ENCODE results near the gene PDE9A.
"Not testable (repeated sequence)": the region's sequence is repeated elsewhere in the genome, so short reads cannot be mapped to it uniquely, and the experiment has no call there.

PDE9A gene

GRCh38 chr21:42624095-42624790, 29.2 kb upstream of the PDE9A start:
- no peak for DNase-seq (ENCODE audit: low read depth in 2 of 2, low spot score in 1 of 2)

GRCh38 chr21:42624936-42625335, 28.5 kb upstream of the PDE9A start:
- no peak for DNase-seq (ENCODE audit: low read depth in 2 of 2, low spot score in 1 of 2)

- no peak for DNase-seq (ENCODE audit: low read depth in 2 of 2, low spot score in 1 of 2)
Measured at GRCh38 chr21:42626171-42626570, 27.2 kb upstream of the PDE9A start.

GRCh38 chr21:42627527-42628289, 25.7 kb upstream of the PDE9A start:
- no peak for DNase-seq (ENCODE audit: low read depth in 2 of 2, low spot score in 1 of 2)

- not testable (repeated sequence) for DNase-seq (ENCODE audit: low read depth in 2 of 2, low spot score in 1 of 2)
Measured at GRCh38 chr21:42628466-42629061, 24.9 kb upstream of the PDE9A start.

GRCh38 chr21:42629933-42630589, 23.4 kb upstream of the PDE9A start:
- DNase-seq (ENCODE audit: low read depth in 2 of 2, low spot score in 1 of 2): no peak

- no peak for DNase-seq (ENCODE audit: low read depth in 2 of 2, low spot score in 1 of 2)
Measured at GRCh38 chr21:42630626-42631025, 22.8 kb upstream of the PDE9A start.

GRCh38 chr21:42631142-42631541, 22.3 kb upstream of the PDE9A start:
- no peak for DNase-seq (ENCODE audit: low read depth in 2 of 2, low spot score in 1 of 2)

- DNase-seq (ENCODE audit: low read depth in 2 of 2, low spot score in 1 of 2): no peak
Measured at GRCh38 chr21:42632336-42632751, 21.1 kb upstream of the PDE9A start.

- no peak for DNase-seq (ENCODE audit: low read depth in 2 of 2, low spot score in 1 of 2)
Measured at GRCh38 chr21:42632771-42633690, 20.4 kb upstream of the PDE9A start.

- no peak for DNase-seq (ENCODE audit: low read depth in 2 of 2, low spot score in 1 of 2)
Measured at GRCh38 chr21:42633858-42634257, 19.6 kb upstream of the PDE9A start.

- DNase-seq (ENCODE audit: low read depth in 2 of 2, low spot score in 1 of 2): no peak
Measured at GRCh38 chr21:42635848-42636519, 17.4 kb upstream of the PDE9A start.

- no peak for DNase-seq (ENCODE audit: low read depth in 2 of 2, low spot score in 1 of 2)
Measured at GRCh38 chr21:42636520-42637266, 16.7 kb upstream of the PDE9A start.

- DNase-seq (ENCODE audit: low read depth in 2 of 2, low spot score in 1 of 2): no peak
Measured at GRCh38 chr21:42637267-42638041, 16.0 kb upstream of the PDE9A start.

- DNase-seq (ENCODE audit: low read depth in 2 of 2, low spot score in 1 of 2): no peak
Measured at GRCh38 chr21:42638266-42638863, 15.1 kb upstream of the PDE9A start.

- DNase-seq (ENCODE audit: low read depth in 2 of 2, low spot score in 1 of 2): no peak
Measured at GRCh38 chr21:42639646-42640152, 13.7 kb upstream of the PDE9A start.

- no peak for DNase-seq (ENCODE audit: low read depth in 2 of 2, low spot score in 1 of 2)
Measured at GRCh38 chr21:42640486-42640885, 12.9 kb upstream of the PDE9A start.

Data from stimulated activated CD8-positive, alpha-beta memory T cell treated with anti-CD3 and anti-CD28 coated beads, Interleukin-4, amount 100 ng/mL, for 4 hours (primary cell).